Endothelial cell of umbilical vein (primary cell): ENCODE data around the gene SRRM3.

Experiments
- GATA2 ChIP-seq: IDR thresholded peaks from 2 replicates; pipeline ENCODE4 v1.7.0; 2011; ENCODE audit warnings: low read depth, mild to moderate bottlenecking, moderate library complexity, mixed read lengths, low read length; ENCODE audit not compliant: insufficient read length, insufficient read depth
- POLR2A ChIP-seq: IDR thresholded peaks from 2 replicates; pipeline ENCODE4 v1.6.1; 2012; ENCODE audit warnings: low read depth, mild to moderate bottlenecking, control low read depth, low read length
- POLR2AphosphoS5 ChIP-seq: IDR thresholded peaks from 2 replicates; pipeline ENCODE4 v1.6.1; 2012; ENCODE audit warnings: low read depth, mild to moderate bottlenecking, control low read depth, low read length, moderate library complexity; ENCODE audit not compliant: insufficient read depth
- TF ChIP-seq, protein P1 (sequence below), 2 donors: IDR thresholded peaks; 1 replicate in 1 of 2; 2 replicates in 1 of 2; pipeline ENCODE4 v1.5.1; 2011; ENCODE audit warnings: low read length in 2 of 2, mild to moderate bottlenecking in 2 of 2, moderate library complexity in 2 of 2, control low read depth in 1 of 2, inconsistent platforms in 1 of 2, low read depth in 1 of 2; ENCODE audit not compliant: insufficient read depth in 1 of 2; ENCODE audit errors: extremely low read depth in 1 of 2

DNA sequence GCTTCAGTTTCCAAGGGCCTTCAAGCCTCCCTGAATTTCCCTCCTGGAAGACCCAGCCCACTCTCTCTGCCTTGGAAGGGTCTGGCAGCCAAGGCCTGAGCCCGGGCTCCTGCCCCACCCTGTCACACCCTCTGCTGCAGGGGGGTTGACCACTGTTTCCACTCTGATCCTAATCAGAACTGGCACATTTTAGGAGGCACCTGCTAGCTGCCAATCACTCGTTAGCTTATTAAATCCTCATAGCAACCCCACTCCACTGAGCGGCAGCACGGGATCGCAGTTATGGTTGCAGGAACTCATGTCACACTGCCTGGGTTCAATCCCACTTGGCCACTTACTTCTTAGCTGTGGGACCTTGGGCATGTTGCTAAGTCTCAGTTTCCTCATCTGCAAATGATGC lies 113.7 kb downstream of the SRRM3 start:
- TF ChIP-seq POLR2AphosphoS5 (no peak), POLR2A (no peak), GATA2 (no peak)
- TF ChIP-seq, protein P1, sequence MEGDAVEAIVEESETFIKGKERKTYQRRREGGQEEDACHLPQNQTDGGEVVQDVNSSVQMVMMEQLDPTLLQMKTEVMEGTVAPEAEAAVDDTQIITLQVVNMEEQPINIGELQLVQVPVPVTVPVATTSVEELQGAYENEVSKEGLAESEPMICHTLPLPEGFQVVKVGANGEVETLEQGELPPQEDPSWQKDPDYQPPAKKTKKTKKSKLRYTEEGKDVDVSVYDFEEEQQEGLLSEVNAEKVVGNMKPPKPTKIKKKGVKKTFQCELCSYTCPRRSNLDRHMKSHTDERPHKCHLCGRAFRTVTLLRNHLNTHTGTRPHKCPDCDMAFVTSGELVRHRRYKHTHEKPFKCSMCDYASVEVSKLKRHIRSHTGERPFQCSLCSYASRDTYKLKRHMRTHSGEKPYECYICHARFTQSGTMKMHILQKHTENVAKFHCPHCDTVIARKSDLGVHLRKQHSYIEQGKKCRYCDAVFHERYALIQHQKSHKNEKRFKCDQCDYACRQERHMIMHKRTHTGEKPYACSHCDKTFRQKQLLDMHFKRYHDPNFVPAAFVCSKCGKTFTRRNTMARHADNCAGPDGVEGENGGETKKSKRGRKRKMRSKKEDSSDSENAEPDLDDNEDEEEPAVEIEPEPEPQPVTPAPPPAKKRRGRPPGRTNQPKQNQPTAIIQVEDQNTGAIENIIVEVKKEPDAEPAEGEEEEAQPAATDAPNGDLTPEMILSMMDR (IDR thresholded peaks at IDR 0.05; ENCODE audit: extremely low read depth in 1 of 2, insufficient read depth in 1 of 2, low read depth in 1 of 2, low read length in 2 of 2) = no peak
